ENCODE results near the gene TUBGCP6.

The TUBGCP6 gene

GRCh38 chr22:50255607-50256006 is 10.8 kb upstream of the TUBGCP6 start:
- H3K27ac ChIP-seq: no peak overlapping the region

GRCh38 chr22:50255099-50255498 is 10.3 kb upstream of the TUBGCP6 start:
- Histone ChIP-seq H3K27ac (no peak overlapping the region), H3K4me3 (no peak overlapping the region)

More at GRCh38 chr22:50255607-50256006, 10.8 kb upstream of the TUBGCP6 start:
- H3K4me3 ChIP-seq: no peak overlapping the region

- Histone ChIP-seq H3K27ac (no peak overlapping the region), H3K4me3 (no peak overlapping the region)
Observed at GRCh38 chr22:50253941-50254340, 9.1 kb upstream of the TUBGCP6 start.

- no peak overlapping the region for H3K4me3 ChIP-seq
- no peak overlapping the region for H3K27ac ChIP-seq
Observed at GRCh38 chr22:50253046-50253915, 8.5 kb upstream of the TUBGCP6 start.

- H3K4me3 ChIP-seq: peak overlapping the region in 2 of 7 experiments; percentile 65 to 79
- H3K27ac ChIP-seq: peak overlapping the region in 12 of 21 experiments; percentile 67 to 89 (median 80)
Observed at GRCh38 chr22:50252082-50253045, 7.5 kb upstream of the TUBGCP6 start.

GRCh38 chr22:50251477-50252081 is 6.8 kb upstream of the TUBGCP6 start:
- Histone ChIP-seq H3K4me3 (peak overlapping the region; percentile 51 to 79 (median 65)), H3K27ac (peak overlapping the region in 19 of 21 experiments; percentile 9 to 91 (median 80))

GRCh38 chr22:50250555-50251476 is 6.0 kb upstream of the TUBGCP6 start, which contains the start of gene HDAC10:
Gene HDAC10 (minus strand): TSS chr22:50251265. CDS start chr22:50251032, 233 bp downstream.
- H3K4me3 ChIP-seq: peak within 1 kb of the TSS; percentile 51 to 79 (median 65)
- H3K27ac ChIP-seq: peak within 1 kb of the TSS in 20 of 21 experiments; percentile 45 to 91 (median 78)

GRCh38 chr22:50250249-50250554 is 5.4 kb upstream of the TUBGCP6 start:
- peak overlapping the region in 13 of 21 experiments; percentile 45 to 91 (median 81) for H3K27ac ChIP-seq
- H3K4me3 ChIP-seq: peak overlapping the region; percentile 51 to 79 (median 65)

GRCh38 chr22:50249341-50250248 is 4.8 kb upstream of the TUBGCP6 start:
- H3K27ac ChIP-seq: peak overlapping the region in 2 of 21 experiments; percentile 84 to 91

GRCh38 chr22:50248196-50249081 is 3.6 kb upstream of the TUBGCP6 start:
- Histone ChIP-seq H3K4me3 (no peak overlapping the region), H3K27ac (peak overlapping the region in 5 of 21 experiments; percentile 8 to 91 (median 31))

More at GRCh38 chr22:50249341-50250248, 4.8 kb upstream of the TUBGCP6 start:
- H3K4me3 ChIP-seq: peak overlapping the region in 3 of 7 experiments; percentile 51 to 72 (median 64)

GRCh38 chr22:50247748-50248147 is 2.9 kb upstream of the TUBGCP6 start:
- peak overlapping the region in 4 of 21 experiments; percentile 16 to 91 (median 40) for H3K27ac ChIP-seq
- H3K4me3 ChIP-seq: no peak overlapping the region

GRCh38 chr22:50246242-50247175 is 1.7 kb upstream of the TUBGCP6 start:
- Histone ChIP-seq H3K4me3 (peak overlapping the region in 1 of 7 experiments; percentile 86), H3K27ac (peak overlapping the region in 5 of 21 experiments; percentile 90 to 96 (median 92))

- H3K4me3 ChIP-seq: peak overlapping the region; percentile 54 to 92 (median 69)
- peak overlapping the region; percentile 77 to 96 (median 92) for H3K27ac ChIP-seq
Observed at GRCh38 chr22:50245214-50246072, 620 bp upstream of the TUBGCP6 start.

- H3K27ac ChIP-seq: peak overlapping the region; percentile 77 to 96 (median 92)
Observed at GRCh38 chr22:50243685-50244419, 971 bp downstream of the TUBGCP6 start.

More at GRCh38 chr22:50243685-50244419, 971 bp downstream of the TUBGCP6 start:
- peak overlapping the region; percentile 54 to 92 (median 69) for H3K4me3 ChIP-seq

Measured in skin epidermis (tissue), 12 donors.